Osteocyte (in vitro differentiated cells): ENCODE measurements around the gene GRIA4. TPM values are rescaled to one million over a fixed set of nuclear protein-coding genes. Genes with fewer than 3 reads are reported as not detected.

Source experiments
- DNase-seq: peaks from one replicate; pipeline ENCODE4 v3.0.0; 2021; ENCODE audit warnings: mixed read lengths; ENCODE audit not compliant: unreplicated experiment; ENCODE audit errors: extremely low spot score
- H3K27ac Mint-ChIP-seq: one replicate; pipeline ENCODE4 v1.8.0; 2021; ENCODE audit warnings: mild to moderate bottlenecking, mixed read lengths; ENCODE audit not compliant: unreplicated experiment
- H3K27me3 Mint-ChIP-seq: one replicate; pipeline ENCODE4 v1.8.0; 2021; ENCODE audit warnings: mixed read lengths; ENCODE audit not compliant: unreplicated experiment
- H3K36me3 Mint-ChIP-seq: one replicate; pipeline ENCODE4 v1.8.0; 2021; ENCODE audit warnings: mixed read lengths; ENCODE audit not compliant: unreplicated experiment
- H3K4me1 Mint-ChIP-seq: one replicate; pipeline ENCODE4 v1.8.0; 2021; ENCODE audit warnings: mixed read lengths; ENCODE audit not compliant: unreplicated experiment
- H3K4me3 Mint-ChIP-seq: one replicate; pipeline ENCODE4 v1.8.0; 2021; ENCODE audit warnings: mild to moderate bottlenecking, moderate library complexity, mixed read lengths; ENCODE audit not compliant: unreplicated experiment
- H3K9me3 Mint-ChIP-seq: one replicate; pipeline ENCODE4 v1.8.0; 2021; ENCODE audit warnings: mixed read lengths; ENCODE audit not compliant: unreplicated experiment
- total RNA-seq: library from RNA; stranded (reverse); gene quantifications from 2 replicates; pipeline ENCODE4 v1.2.1, GENCODE V29; 2021
- TF ChIP-seq, protein P1 (sequence below): fragments of 200-600 bp; sonication (generic); IDR thresholded peaks from 2 replicates; pipeline ENCODE4 v1.5.0; 2021; ENCODE audit warnings: antibody characterized with exemption, mild to moderate bottlenecking, moderate library complexity

The GRIA4 gene
- total RNA-seq, 1 donor from 2014 or later: not detected

GRCh38 chr11:105979997-105980703 lies 370.3 kb downstream of the GRIA4 start:
- Mint-ChIP-seq H3K9me3 (no peaks in the 10 kb centered on the region), H3K4me1 (no peaks in the 10 kb centered on the region), H3K27me3 (no peaks in the 10 kb centered on the region), H3K4me3 (no peak overlapping the region), H3K27ac (no peak overlapping the region), H3K36me3 (no peaks in the 10 kb centered on the region)
- TF ChIP-seq, protein P1, sequence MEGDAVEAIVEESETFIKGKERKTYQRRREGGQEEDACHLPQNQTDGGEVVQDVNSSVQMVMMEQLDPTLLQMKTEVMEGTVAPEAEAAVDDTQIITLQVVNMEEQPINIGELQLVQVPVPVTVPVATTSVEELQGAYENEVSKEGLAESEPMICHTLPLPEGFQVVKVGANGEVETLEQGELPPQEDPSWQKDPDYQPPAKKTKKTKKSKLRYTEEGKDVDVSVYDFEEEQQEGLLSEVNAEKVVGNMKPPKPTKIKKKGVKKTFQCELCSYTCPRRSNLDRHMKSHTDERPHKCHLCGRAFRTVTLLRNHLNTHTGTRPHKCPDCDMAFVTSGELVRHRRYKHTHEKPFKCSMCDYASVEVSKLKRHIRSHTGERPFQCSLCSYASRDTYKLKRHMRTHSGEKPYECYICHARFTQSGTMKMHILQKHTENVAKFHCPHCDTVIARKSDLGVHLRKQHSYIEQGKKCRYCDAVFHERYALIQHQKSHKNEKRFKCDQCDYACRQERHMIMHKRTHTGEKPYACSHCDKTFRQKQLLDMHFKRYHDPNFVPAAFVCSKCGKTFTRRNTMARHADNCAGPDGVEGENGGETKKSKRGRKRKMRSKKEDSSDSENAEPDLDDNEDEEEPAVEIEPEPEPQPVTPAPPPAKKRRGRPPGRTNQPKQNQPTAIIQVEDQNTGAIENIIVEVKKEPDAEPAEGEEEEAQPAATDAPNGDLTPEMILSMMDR: no peak
- DNase-seq: no peak

GRCh38 chr11:105986554-105986953 lies 376.7 kb downstream of the GRIA4 start:
- H3K9me3 Mint-ChIP-seq: no peaks in the 10 kb centered on the region
- DNase-seq: no peak
- no peaks in the 10 kb centered on the region for H3K36me3 Mint-ChIP-seq
- no peak overlapping the region for H3K4me3 Mint-ChIP-seq
- H3K27ac Mint-ChIP-seq: no peak overlapping the region
- peaks cover 4% of the 10 kb centered on the region for H3K4me1 Mint-ChIP-seq
- H3K27me3 Mint-ChIP-seq: no peaks in the 10 kb centered on the region
- TF ChIP-seq, protein P1: no peak

GRCh38 chr11:105988197-105988596 lies 378.3 kb downstream of the GRIA4 start:
- TF ChIP-seq, protein P1: no peak
- DNase-seq: no peak
- no peak overlapping the region for H3K4me3 Mint-ChIP-seq

DNA sequence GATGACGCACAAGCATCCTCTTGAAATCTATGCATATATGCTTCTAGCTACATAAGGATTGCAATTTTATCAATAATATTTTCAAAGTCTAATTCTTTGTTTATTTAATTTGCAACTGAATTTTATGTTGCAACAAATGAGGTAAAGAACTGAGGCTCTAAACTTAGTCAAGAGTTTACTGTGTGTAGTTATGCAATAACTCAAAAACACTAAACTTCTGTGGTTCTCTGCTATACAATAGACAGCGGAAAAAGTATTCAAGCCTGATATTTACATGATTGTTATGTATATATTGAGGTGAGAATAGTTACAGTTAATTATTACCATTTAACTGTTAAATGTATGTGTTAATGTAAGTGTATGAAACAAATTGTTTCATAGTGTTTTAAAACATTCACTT lies 379.3 kb downstream of the GRIA4 start:
- Mint-ChIP-seq H3K27ac (no peak overlapping the region), H3K27me3 (no peaks in the 10 kb centered on the region), H3K36me3 (peaks cover 7% of the 10 kb centered on the region), H3K9me3 (peaks cover 10% of the 10 kb centered on the region), H3K4me1 (peaks cover 4% of the 10 kb centered on the region), H3K4me3 (no peak overlapping the region)
- no peak for DNase-seq
- TF ChIP-seq, protein P1: no peak

More at GRCh38 chr11:105988197-105988596, 378.3 kb downstream of the GRIA4 start:
- Mint-ChIP-seq H3K9me3 (peaks cover 4% of the 10 kb centered on the region), H3K36me3 (peaks cover 2% of the 10 kb centered on the region), H3K4me1 (peaks cover 4% of the 10 kb centered on the region), H3K27me3 (no peaks in the 10 kb centered on the region), H3K27ac (no peak overlapping the region)

DNA sequence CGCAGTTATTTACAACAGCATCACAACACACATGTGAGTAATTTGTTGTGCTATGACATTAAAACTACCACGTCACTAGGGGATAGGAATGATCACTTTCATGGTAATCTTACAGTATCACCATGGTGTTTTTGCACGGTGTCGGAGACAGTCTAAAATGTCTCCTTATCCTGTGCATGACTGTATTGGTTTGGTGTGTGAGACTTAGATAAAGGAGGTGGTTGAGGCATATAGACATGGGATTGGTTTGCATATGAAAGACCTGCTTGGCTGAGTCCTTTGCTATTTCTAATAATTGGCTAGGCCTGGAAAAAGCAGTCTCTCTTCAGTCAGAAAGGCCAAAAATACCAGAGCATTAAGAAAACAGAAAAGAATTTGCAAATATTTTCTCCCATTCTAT lies 382.0 kb downstream of the GRIA4 start:
- Mint-ChIP-seq H3K9me3 (peaks cover 15% of the 10 kb centered on the region), H3K4me1 (peaks cover 4% of the 10 kb centered on the region), H3K36me3 (peaks cover 13% of the 10 kb centered on the region), H3K27me3 (no peaks in the 10 kb centered on the region), H3K27ac (no peak overlapping the region), H3K4me3 (no peak overlapping the region)
- TF ChIP-seq, protein P1: no peak
- DNase-seq: no peak
